ENCODE measurements around the gene TNFSF13. TPM values are rescaled to one million over a fixed set of nuclear protein-coding genes. Genes with fewer than 3 reads are reported as not detected.
A peak's percentile ranks its signal among the peaks of the same experiment; 100 is the strongest.

Gene TNFSF13, protein sequence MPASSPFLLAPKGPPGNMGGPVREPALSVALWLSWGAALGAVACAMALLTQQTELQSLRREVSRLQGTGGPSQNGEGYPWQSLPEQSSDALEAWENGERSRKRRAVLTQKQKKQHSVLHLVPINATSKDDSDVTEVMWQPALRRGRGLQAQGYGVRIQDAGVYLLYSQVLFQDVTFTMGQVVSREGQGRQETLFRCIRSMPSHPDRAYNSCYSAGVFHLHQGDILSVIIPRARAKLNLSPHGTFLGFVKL
- total RNA-seq = 10 to 100 TPM; 15.0 to 25.5 TPM
- long read RNA-seq, transcript TNFSF13-201 (6 exons, 1,971 nt) = major isoform, 5 of 7 reads
- long read RNA-seq, partial matches to known transcripts = 0 of 7 reads
- long read RNA-seq, other reads (novel, unspliced or antisense) = 2 of 7 reads

DNA sequence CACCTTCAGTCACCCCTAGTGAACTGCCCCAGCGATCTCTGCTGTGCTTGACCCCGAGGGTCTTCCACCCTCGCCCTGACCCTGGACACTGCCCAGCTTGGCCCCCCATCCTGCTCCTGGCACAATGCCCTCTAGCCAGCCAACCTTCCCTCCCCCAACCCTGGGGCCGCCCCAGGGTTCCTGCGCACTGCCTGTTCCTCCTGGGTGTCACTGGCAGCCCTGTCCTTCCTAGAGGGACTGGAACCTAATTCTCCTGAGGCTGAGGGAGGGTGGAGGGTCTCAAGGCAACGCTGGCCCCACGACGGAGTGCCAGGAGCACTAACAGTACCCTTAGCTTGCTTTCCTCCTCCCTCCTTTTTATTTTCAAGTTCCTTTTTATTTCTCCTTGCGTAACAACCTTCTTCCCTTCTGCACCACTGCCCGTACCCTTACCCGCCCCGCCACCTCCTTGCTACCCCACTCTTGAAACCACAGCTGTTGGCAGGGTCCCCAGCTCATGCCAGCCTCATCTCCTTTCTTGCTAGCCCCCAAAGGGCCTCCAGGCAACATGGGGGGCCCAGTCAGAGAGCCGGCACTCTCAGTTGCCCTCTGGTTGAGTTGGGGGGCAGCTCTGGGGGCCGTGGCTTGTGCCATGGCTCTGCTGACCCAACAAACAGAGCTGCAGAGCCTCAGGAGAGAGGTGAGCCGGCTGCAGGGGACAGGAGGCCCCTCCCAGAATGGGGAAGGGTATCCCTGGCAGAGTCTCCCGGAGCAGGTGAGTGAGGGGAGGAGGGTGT, at the start of gene TNFSF13:
Gene TNFSF13, plus strand, starts transcription at position 207 of the 776 bp plus-strand sequence. Its CDS starts 290 bp downstream, at position 497.
- ATAC-seq = peak; percentile 12 to 14
- intact Hi-C loops (cut with DNase I) = loop anchor here in 1 of 2 donors (5.0 kb wide), 1 partner anchor 46 kb away; no protein-coding TSS in a partner anchor
- peak; percentile 57 for DNase-seq

DNA sequence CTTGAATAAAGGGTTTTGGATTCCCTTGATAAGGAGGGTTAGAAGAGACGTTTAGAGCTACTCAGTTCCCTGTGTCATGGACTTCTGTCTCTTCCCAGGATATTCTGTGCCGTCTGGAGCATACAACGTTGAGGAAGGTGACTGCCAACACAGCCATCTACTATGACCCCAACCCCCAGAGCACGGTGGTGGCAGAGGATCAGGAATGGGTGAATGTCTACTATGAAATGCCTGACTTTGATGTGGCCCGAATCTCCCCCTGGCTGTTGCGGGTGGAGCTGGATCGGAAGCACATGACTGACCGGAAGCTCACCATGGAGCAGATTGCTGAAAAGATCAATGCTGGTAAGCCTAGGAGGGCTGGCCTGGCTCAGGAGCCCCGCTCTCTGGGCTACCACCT, 49.7 kb upstream of the TNFSF13 start:
- ATAC-seq (no peak), DNase-seq (no peak)
- intact Hi-C loops (cut with DNase I) = no loop called here

DNA sequence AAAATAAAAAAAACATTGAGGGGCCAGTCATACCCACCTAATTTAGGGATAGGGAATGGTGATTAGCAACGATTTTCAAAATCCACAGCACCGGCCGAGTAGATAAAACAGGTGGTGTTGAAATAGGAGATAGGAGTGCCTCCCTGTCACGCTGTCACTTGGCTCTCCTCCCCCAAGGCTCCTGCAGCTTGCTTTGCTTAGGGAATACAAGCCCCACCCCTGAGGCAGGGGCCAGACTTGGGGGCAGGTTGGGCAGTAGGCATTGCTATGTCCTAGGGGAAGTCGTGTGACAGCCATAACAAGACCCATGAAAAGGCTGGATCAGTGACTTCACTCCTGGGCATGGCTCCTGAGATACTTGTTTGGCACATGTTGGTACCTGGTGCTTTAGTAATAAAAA, 48.6 kb upstream of the TNFSF13 start:
- intact Hi-C loops (cut with DNase I) = loop anchor here (5.0 kb wide), 2 partner anchors 47 to 52 kb away; partner anchors contain the start of genes SENP3 (in 1 of the 2) and TNFSF13 (in 1 of the 2)
- no peak for DNase-seq
- no peak for ATAC-seq

DNA sequence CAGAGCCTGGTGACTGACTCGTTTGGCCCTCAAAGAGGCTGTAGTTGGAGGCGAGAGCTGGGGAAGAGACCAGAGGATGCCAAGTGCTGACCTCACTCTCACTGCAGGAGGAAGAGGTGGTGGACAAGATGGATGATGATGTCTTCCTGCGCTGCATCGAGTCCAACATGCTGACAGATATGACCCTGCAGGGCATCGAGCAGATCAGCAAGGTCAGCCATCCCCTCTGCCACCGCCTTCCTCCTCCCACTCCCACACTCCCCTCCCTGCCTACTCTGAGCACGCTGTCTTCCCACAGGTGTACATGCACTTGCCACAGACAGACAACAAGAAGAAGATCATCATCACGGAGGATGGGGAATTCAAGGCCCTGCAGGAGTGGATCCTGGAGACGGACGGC, 47.4 kb upstream of the TNFSF13 start:
- intact Hi-C loops (cut with DNase I) = loop anchor here (5.0 kb wide), 2 partner anchors 46 to 51 kb away; partner anchors contain the start of genes SENP3 (in 1 of the 2) and TNFSF13 (in 1 of the 2)
- no peak for DNase-seq
- ATAC-seq = no peak

DNA sequence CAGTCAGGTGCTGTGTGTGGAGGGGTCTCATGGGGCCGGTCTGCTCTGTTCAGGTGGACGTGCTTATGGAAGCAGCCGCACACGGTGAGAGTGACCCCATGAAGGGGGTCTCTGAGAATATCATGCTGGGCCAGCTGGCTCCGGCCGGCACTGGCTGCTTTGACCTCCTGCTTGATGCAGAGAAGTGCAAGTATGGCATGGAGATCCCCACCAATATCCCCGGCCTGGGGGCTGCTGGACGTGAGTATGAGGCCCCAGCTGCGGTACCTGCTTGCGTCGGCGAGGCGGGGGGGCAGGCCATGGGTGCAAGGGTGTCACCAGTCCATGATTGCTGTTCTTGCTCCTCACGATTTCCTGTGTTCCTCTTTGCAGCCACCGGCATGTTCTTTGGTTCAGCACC, 46.4 kb upstream of the TNFSF13 start:
- ATAC-seq = no peak

DNA sequence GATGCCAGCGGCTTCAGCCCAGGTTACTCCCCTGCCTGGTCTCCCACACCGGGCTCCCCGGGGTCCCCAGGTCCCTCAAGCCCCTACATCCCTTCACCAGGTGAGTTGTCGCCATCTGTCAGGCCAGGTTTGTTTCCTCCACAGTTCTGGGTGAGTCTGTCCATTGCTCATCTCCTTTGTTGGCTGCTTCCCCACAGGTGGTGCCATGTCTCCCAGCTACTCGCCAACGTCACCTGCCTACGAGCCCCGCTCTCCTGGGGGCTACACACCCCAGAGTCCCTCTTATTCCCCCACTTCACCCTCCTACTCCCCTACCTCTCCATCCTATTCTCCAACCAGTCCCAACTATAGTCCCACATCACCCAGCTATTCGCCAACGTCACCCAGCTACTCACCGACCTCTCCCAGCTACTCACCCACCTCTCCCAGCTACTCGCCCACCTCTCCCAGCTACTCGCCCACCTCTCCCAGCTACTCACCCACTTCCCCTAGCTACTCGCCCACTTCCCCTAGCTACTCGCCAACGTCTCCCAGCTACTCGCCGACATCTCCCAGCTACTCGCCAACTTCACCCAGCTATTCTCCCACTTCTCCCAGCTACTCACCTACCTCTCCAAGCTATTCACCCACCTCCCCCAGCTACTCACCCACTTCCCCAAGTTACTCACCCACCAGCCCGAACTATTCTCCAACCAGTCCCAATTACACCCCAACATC, 45.6 kb upstream of the TNFSF13 start:
- DNase-seq = no peak
- no peak for ATAC-seq
- intact Hi-C loops (cut with DNase I) = loop anchor here (5.0 kb wide), 2 partner anchors 44 to 49 kb away; partner anchors contain the start of genes SENP3 (in 1 of the 2) and TNFSF13 (in 1 of the 2)

More for the DNA sequence above, 46.4 kb upstream of the TNFSF13 start:
- intact Hi-C loops (cut with DNase I) = loop anchor here (5.0 kb wide), 2 partner anchors 45 to 50 kb away; partner anchors contain the start of genes SENP3 (in 1 of the 2) and TNFSF13 (in 1 of the 2)
- no peak for DNase-seq

DNA sequence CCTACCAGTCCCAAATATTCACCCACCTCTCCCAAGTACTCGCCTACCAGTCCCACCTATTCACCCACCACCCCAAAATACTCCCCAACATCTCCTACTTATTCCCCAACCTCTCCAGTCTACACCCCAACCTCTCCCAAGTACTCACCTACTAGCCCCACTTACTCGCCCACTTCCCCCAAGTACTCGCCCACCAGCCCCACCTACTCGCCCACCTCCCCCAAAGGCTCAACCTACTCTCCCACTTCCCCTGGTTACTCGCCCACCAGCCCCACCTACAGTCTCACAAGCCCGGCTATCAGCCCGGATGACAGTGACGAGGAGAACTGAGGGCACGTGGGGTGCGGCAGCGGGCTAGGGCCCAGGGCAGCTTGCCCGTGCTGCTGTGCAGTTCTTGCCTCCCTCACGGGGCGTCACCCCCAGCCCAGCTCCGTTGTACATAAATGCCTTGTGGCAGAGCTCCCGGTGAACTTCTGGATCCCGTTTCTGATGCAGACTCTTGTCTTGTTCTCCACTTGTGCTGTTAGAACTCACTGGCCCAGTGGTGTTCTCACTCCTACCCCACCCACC, 44.6 kb upstream of the TNFSF13 start:
- ATAC-seq (peak in 1 of 2 donors; percentile 46), DNase-seq (no peak)
- intact Hi-C loops (cut with DNase I) = loop anchor here (5.0 kb wide), 2 partner anchors 43 to 48 kb away; partner anchors contain the start of genes SENP3 (in 1 of the 2) and TNFSF13 (in 1 of the 2)

DNA sequence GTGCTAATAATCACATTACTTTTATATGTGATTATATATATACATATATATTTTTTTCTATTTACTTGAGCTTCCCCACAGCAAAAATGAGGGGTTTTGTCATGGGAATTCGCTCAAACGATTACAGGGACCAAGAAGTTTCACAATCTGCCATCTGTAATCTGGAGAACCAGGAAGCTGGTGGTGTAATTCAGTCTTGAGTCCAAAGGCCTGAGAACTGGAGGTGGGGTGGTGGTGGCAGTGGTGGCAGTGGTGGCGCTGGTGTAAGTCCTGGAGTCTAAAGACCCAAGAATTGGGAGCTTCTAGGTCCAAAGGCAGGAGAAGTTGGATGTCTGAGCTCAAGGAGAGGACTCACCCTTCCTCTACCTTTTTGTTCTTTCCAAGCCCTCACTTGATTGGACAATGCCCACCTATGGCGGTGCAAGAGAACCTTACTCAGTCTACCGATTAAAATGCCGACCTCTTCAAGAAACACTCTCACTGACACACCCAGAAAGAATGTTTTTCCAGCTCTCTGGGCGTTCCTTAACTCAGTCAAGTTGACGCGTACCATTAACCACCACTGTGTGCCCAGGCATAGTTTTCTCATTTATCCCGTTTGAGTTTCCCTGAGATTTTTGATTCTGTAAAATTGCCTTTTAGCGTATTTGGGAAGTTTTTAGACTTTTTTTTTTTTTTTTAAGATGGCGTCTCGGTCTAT, 42.5 kb upstream of the TNFSF13 start:
- DNase-seq (no peak), ATAC-seq (peak in 1 of 2 donors; percentile 54)
- intact Hi-C loops (cut with DNase I) = no loop called here

DNA sequence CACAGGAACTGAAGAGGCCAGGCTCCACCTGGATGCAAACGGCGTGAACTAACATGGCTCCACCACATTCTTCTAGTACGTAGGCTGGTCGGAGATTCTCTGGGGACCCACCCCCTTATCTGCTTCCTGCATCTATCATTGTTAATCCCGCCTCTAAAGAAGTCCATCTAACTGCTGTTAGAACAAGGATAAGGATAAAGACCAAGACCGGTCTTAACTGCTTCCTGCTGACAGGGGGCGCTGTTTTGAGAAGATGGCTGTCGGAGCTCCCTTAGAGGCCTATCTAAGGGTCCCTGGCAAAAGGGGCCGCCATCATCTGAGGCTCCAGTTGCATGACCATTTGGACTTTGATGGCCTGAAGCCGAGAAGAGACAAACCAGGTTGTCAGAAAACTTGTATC, 35.5 kb upstream of the TNFSF13 start:
- intact Hi-C loops (cut with DNase I) = no loop called here
- DNase-seq (peak; percentile 36), ATAC-seq (peak in 1 of 2 donors; percentile 58)

DNA sequence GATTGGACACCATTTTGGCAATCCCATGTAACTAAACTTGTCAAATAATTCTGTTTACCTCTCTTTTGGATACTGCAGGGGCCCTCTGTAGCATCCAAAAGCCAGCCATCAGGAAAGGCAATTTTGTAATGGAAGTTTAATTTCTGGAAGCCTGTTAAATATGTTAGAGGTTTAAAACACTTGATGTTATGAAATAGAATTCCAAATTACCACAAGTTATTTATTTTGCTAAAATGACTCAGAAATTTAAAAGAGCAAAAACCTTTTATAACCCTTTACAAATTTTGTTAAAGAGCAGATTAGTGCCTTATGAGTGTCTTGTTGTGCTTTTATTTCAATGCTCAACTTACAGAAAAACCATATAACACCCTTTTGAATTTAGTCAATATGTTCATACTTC, 29.7 kb upstream of the TNFSF13 start:
- no peak for DNase-seq
- intact Hi-C loops (cut with DNase I) = no loop called here
- no peak for ATAC-seq

DNA sequence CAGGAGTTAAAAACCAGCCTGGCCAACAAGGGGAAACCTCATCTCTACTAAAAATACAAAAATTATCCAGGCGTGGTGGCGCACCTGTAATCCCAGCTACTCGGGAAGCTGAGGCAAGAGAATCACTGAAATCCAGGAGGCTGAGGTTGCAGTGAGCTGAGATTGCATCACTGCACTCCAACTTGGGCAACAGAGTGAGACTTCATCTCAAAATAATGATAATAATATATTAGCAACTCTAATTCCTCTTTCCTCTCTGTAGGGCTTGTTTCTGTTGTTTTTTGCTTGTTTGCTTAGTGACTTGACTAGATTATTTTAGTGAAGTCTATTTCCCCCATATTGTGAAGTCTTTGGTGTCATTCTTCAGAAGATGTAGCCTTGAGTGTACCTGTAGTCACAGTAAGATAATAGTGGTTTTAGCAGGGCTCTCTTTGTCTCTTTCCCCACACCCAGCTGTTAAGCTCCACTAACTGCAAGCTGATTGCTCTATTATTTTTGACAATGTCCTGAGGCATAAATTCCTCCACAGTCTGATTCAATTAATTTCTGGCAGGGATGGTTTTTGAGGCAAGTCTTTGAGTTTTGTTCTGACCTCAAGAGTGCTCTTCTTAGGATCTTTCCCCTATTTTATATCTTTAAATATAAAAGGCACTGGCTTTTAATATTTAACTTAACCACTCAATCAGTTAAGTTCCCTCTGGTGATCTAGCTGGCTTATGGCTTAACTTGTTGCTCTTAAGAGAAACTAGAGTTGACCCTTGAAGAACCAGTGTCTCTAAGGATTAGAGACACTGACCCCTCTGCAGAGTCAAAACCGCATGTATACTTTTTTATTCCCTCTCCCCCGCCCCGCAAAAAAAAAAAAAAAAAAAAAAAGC, 28.3 kb upstream of the TNFSF13 start:
- DNase-seq = no peak
- intact Hi-C loops (cut with DNase I) = no loop called here
- ATAC-seq = no peak

DNA sequence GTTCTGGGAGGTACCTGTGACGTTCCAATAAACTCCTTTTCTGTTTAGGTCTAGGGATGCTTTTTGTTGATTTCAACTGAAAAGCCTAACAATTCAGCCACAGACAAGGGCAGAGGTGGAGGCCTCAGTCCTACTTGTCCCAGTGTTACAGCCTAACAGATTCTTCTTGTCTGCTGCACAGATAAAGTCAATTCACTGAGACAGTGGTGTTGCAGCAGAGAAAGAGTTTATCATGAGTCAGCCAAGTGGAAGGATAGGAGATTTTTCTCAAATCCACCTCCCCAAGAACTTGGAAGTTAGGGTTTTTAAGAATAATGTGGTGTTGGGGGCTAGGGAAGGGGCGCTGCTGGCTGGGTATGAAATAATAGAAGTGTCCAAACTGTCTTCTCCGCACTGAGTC, 20.5 kb upstream of the TNFSF13 start:
- ATAC-seq (no peak), DNase-seq (no peak)
- intact Hi-C loops (cut with DNase I) = no loop called here

DNA sequence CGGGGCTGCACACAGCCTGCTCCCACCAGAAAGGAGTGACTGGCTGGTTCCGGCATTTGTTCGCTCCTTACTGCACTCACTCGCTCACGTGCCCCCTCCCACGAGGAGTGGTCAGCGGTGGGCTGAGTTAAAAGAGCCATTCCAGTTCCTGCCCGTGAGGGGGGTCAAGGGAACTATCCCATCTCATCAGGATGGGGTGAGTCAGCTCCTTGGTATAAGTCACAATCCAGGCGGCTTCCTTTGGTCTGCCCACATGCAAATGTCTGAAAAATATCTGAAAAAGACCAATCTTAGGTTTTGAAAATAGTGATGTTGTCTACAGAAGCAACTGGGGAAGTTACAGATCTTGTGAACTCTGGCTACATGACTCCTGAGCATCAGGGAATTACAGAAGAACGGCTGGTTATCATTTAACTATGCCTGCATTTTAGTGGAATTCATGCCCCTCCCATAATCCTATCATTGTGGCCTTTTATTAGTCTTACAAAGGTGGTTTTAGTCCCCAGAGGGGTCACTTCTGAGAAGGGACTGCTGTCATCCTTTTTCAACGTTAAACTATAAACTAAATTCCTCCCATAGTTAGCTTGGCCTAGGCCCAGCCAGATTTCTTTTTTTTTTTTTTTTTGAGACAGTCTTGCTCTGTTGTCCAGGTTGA, 19.5 kb upstream of the TNFSF13 start:
- DNase-seq (no peak), ATAC-seq (no peak)
- intact Hi-C loops (cut with DNase I) = no loop called here

DNA sequence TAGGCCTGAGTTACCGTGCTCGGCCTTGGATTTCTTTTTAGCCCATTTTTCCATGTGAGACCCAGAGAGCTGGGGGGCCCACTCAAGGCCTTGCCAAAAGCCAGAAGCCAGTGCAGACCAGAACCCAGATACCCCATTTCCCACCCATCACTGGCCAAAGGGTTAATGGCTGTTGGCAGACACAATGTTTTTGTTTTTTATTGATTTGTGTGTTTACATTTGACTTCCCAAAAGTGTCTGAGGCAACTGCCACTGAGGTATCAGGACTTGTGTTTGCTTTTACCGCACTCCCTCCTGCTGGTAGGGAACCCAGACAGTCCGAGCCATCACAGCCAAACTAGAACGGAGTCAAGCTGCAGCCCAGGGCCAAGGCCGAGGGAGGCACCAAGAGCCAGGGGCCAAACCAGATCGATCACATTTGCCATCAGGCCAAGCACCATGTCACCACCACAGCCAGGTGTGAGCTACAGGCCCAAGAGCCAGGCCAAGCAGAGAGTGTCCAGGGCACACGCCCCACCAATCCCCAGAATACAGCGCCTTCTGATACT, 17.4 kb upstream of the TNFSF13 start:
- ATAC-seq (no peak), DNase-seq (no peak)
- intact Hi-C loops (cut with DNase I) = loop anchor here in 1 of 2 donors (10.0 kb wide), 1 partner anchor 46 kb away; no protein-coding TSS in a partner anchor

DNA sequence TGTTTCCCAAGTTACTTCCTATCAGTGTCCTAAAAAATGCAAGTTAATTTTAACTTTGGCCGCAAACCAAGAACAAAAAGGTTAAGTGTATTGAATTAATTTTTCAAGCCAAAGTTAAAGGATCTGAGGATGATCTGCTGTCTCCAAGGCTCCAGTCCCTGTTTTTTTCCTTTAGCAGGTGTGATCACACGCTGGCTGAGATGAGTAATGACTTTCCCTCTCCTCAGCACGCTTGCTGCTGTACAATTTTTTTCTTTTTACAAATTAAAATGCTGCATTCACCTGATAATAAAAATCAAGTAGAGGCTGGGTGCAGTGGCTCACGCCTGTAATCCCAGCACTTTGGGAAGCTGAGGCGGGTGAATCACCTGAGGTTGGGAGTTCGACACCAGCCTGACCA, 13.6 kb upstream of the TNFSF13 start:
- ATAC-seq (no peak), DNase-seq (no peak)
- intact Hi-C loops (cut with DNase I) = loop anchor here in 1 of 2 donors (10.0 kb wide), 1 partner anchor 50 kb away; no protein-coding TSS in a partner anchor

All from left cardiac atrium (tissue), 4 donors.